ENCODE measurements around the gene ZNF655. TPM values are rescaled to one million over a fixed set of nuclear protein-coding genes. Genes with fewer than 3 reads are reported as not detected.
A peak's percentile ranks its signal among the peaks of the same experiment; 100 is the strongest.
"Not testable (repeated sequence)": the region's sequence is repeated elsewhere in the genome, so short reads cannot be mapped to it uniquely, and the experiment has no call there.

The ZNF655 gene
- polyA plus RNA-seq, 1 experiment = 47.2 TPM

DNA sequence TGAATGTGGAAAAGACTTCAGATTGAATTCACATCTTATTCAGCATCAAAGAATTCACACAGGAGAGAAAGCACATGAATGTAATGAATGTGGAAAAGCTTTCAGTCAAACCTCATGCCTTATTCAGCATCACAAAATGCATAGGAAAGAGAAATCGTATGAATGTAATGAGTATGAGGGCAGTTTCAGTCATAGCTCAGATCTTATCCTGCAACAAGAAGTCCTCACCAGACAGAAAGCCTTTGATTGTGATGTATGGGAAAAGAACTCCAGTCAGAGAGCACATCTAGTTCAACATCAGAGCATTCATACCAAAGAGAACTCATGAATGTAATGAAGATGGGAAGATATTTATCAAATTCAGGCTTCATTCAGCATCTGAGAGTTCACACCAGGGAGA is 14.8 kb downstream of the ZNF655 start:
- Histone ChIP-seq H3K4me3 (ENCODE audit: low read depth, low read length) (no peak overlapping the region), H3K36me3 (ENCODE audit: control insufficient read depth, insufficient read depth, low read length) (peaks cover 8% of the 10 kb centered on the region), H3K27me3 (ENCODE audit: control insufficient read depth, insufficient read depth, low read length) (no peaks in the 10 kb centered on the region)
- TF ChIP-seq, protein P1, sequence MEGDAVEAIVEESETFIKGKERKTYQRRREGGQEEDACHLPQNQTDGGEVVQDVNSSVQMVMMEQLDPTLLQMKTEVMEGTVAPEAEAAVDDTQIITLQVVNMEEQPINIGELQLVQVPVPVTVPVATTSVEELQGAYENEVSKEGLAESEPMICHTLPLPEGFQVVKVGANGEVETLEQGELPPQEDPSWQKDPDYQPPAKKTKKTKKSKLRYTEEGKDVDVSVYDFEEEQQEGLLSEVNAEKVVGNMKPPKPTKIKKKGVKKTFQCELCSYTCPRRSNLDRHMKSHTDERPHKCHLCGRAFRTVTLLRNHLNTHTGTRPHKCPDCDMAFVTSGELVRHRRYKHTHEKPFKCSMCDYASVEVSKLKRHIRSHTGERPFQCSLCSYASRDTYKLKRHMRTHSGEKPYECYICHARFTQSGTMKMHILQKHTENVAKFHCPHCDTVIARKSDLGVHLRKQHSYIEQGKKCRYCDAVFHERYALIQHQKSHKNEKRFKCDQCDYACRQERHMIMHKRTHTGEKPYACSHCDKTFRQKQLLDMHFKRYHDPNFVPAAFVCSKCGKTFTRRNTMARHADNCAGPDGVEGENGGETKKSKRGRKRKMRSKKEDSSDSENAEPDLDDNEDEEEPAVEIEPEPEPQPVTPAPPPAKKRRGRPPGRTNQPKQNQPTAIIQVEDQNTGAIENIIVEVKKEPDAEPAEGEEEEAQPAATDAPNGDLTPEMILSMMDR (IDR thresholded peaks at IDR 0.05; ENCODE audit: insufficient read depth, low read depth, low read length) = no peak
- POLR2A ChIA-PET = no interaction called here
- CTCF ChIA-PET = no interaction called here
- DNase-seq (ENCODE audit: low read depth) = no peak

DNA sequence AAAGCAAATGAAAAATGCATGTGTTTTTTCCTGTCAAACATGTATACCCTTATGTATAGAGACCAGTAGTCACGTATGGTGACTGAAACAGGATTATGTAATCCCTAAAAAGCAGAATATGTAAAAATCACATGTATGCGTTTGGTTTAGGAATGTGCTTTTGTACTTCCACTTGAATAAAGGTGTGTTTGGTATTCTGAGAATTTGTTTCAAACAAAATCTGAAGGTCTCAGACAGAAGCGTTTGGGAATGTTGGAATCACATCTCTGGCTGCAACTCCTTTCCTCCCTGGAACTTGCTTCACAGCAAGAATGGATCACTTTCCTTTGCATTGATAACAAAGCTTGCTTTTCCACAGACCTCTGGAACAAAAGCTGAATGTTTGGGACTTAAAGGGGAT is 17.8 kb downstream of the ZNF655 start:
- peaks cover 5% of the 10 kb centered on the region for H3K36me3 ChIP-seq (ENCODE audit: control insufficient read depth, insufficient read depth, low read length)
- H3K4me3 ChIP-seq (ENCODE audit: low read depth, low read length) = no peak overlapping the region
- no peaks in the 10 kb centered on the region for H3K27me3 ChIP-seq (ENCODE audit: control insufficient read depth, insufficient read depth, low read length)
- DNase-seq (ENCODE audit: low read depth) = no peak
- TF ChIP-seq, protein P1 (IDR thresholded peaks at IDR 0.05; ENCODE audit: insufficient read depth, low read depth, low read length) = no peak
- ChIA-PET CTCF (no interaction called here), POLR2A (no interaction called here)

DNA sequence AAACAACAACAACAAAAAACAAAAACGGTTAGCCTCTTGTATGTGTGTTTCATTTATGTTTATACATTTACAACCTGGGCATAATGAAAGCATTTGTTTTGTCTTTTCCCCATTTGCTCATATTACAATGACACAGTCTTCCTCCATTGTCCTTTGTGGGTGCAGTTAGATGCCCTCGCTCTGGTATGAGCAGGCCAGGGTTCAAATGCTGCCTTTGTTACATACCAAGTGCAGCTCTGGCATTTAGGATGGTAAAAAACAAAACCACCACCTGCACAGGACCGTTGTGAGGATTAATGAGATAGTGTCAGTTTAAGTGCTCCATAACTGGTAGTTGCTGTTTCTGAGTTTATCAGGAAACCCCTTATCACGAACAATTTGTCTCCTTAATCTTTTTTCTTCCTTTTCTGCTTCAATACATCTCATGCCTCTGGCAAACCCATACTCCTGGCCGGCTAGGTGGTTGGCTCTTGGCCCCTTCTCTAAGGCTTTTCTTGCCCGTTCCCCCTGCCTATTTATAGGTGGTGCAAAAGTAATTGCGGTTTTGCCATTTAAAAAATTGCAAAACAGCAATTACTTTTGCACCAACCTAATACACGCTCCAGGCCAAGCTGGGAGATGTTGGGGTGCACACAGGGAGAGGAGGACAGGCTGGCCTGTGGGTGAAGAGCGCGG is 21.0 kb downstream of the ZNF655 start:
- DNase-seq (ENCODE audit: low read depth) = no peak
- CTCF ChIA-PET = interaction anchor here (2.1 kb wide), 1 partner anchor 54 kb away, joined by 6 read pairs; no protein-coding TSS in a partner anchor
- TF ChIP-seq, protein P1 (IDR thresholded peaks at IDR 0.05; ENCODE audit: insufficient read depth, low read depth, low read length) = no peak

DNA sequence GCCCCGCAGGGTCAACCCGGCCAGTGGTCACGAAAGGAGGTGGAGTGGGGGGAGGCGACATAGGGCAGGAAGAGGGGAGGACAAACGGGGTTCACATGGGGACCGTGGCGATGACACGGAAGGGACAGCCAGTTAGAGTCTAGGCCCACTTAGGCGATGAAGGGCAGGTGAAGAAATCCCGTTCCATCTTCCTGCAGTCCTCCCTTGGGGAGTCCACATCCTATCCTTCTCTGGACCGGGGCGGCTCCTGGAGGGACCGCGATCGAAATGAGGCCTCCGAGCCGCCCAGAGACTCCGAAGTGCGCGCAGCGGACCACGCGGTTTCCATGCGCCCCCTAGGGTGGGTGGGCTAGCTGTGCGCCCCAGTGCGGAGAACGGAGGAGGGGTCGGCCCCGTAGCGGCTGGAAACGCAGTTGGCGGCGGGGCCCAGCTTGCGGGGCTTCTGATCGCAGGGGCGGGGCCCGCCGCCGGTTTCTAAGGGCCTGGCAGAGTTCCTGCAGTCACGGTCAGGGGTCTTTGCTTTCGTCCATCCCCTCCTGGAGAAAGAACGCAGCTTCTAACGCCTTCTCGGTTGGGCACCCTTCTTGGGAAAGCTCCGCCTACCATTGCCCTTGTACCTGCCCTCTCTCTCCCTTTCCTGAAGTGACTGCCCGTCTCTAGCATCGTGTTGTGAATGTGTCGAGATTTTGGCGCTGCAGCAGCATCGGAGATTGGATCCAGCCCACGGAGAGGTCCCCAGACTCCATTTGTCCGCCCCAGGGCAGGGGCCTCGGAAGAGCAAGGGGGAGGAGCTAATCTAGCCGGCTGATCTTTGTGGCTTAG is 21.7 kb downstream of the ZNF655 start:
- POLR2A ChIA-PET = interaction anchor here (0.9 kb wide), 1 partner anchor 28 kb away, joined by 4 read pairs; no protein-coding TSS in a partner anchor
- Histone ChIP-seq H3K36me3 (ENCODE audit: control insufficient read depth, insufficient read depth, low read length) (no peaks in the 10 kb centered on the region), H3K27me3 (ENCODE audit: control insufficient read depth, insufficient read depth, low read length) (no peaks in the 10 kb centered on the region), H3K4me3 (ENCODE audit: low read depth, low read length) (peak overlapping the region; percentile 53)
- TF ChIP-seq, protein P1 (IDR thresholded peaks at IDR 0.05; ENCODE audit: insufficient read depth, low read depth, low read length) = peak; percentile 51
- no peak for DNase-seq (ENCODE audit: low read depth)
- CTCF ChIA-PET = interaction anchor here (0.8 to 2.1 kb wide), 3 partner anchors 8 to 75 kb away, joined by 3 to 6 read pairs (median 3); no protein-coding TSS in a partner anchor

More for the DNA sequence above, 21.0 kb downstream of the ZNF655 start:
- H3K4me3 ChIP-seq (ENCODE audit: low read depth, low read length) = peak overlapping the region; percentile 53
- POLR2A ChIA-PET = no interaction called here
- no peaks in the 10 kb centered on the region for H3K27me3 ChIP-seq (ENCODE audit: control insufficient read depth, insufficient read depth, low read length)
- no peaks in the 10 kb centered on the region for H3K36me3 ChIP-seq (ENCODE audit: control insufficient read depth, insufficient read depth, low read length)

DNA sequence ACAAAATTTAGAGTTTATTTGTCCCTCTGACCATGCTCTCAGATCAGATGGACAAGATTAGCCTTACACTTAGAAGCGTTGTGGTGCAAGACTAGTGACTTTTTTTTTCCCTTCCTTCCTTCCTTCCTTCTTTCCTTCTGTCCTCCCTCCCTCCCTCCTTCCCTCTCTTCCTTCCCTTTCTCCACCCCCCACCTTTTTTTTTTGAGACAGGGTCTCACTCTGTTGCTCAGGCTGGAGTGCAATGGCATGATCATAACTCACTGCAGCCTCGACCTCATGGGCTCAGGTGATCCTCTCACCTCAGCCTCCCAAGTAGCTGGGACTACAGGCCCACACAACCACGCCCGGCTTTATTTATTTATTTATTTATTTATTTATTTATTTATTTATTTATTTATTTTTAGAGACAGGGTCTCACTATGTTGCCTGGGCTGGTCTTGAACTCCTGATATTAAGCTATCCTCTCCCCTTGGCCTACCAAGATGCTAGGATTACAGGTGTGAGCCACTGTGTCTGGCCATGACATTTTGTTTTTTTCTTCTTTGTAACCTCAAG is 22.4 kb downstream of the ZNF655 start:
- CTCF ChIA-PET = interaction anchor here (0.8 to 2.1 kb wide), 4 partner anchors 9 to 76 kb away, joined by 3 to 6 read pairs (median 3); no protein-coding TSS in a partner anchor
- not testable (repeated sequence) for H3K36me3 ChIP-seq (ENCODE audit: control insufficient read depth, insufficient read depth, low read length); DNase-seq (ENCODE audit: low read depth); H3K27me3 ChIP-seq (ENCODE audit: control insufficient read depth, insufficient read depth, low read length)
- H3K4me3 ChIP-seq (ENCODE audit: low read depth, low read length) = peak overlapping the region; percentile 53
- POLR2A ChIA-PET = interaction anchor here (0.9 kb wide), 1 partner anchor 29 kb away, joined by 4 read pairs; no protein-coding TSS in a partner anchor

Measured in BJ (cell line).